Measurements from ENCODE around the gene ACSL1.

- TF ChIP-seq CTCF (IDR thresholded peaks at IDR 0.05; ENCODE audit: low read depth, low read length) (no peak), EZH2phosphoT487 (IDR thresholded peaks at IDR 0.05; ENCODE audit: low read depth) (no peak)
Observed at GRCh38 chr4:184784628-184785257, 41.0 kb downstream of the ACSL1 start.

All from OCI-LY3 (cell line).